GM21423 (cell line): ENCODE measurements around the gene GGACT.

Experiments used
- ATAC-seq: cut with Tn5 transposase; IDR thresholded peaks from one replicate; pipeline ENCODE4 v1.9.1; 2021; ENCODE audit warnings: mild to moderate bottlenecking, moderate library complexity; ENCODE audit not compliant: unreplicated experiment

GGACT gene

GRCh38 chr13:100515410-100515800 lies 73.2 kb downstream of the GGACT start:
- no peak for ATAC-seq

GRCh38 chr13:100514788-100515409 lies 73.7 kb downstream of the GGACT start:
- peak; percentile 91 for ATAC-seq

GRCh38 chr13:100513987-100514670 lies 74.5 kb downstream of the GGACT start:
- ATAC-seq: no peak

- no peak for ATAC-seq
Measured at GRCh38 chr13:100513171-100513570, 75.4 kb downstream of the GGACT start.

- ATAC-seq: no peak
Measured at GRCh38 chr13:100512422-100512821, 76.2 kb downstream of the GGACT start.

- ATAC-seq: no peak
Measured at GRCh38 chr13:100511466-100511865, 77.1 kb downstream of the GGACT start.

GRCh38 chr13:100510208-100510957 lies 78.2 kb downstream of the GGACT start:
- no peak for ATAC-seq

GRCh38 chr13:100508996-100509395 lies 79.6 kb downstream of the GGACT start:
- no peak for ATAC-seq

- no peak for ATAC-seq
Measured at GRCh38 chr13:100508455-100508854, 80.1 kb downstream of the GGACT start.

GRCh38 chr13:100506600-100507422 lies 81.8 kb downstream of the GGACT start:
- ATAC-seq: no peak

- no peak for ATAC-seq
Measured at GRCh38 chr13:100506154-100506553, 82.4 kb downstream of the GGACT start.

GRCh38 chr13:100503622-100504021 lies 85.0 kb downstream of the GGACT start:
- no peak for ATAC-seq

GRCh38 chr13:100502446-100502845 lies 86.1 kb downstream of the GGACT start:
- ATAC-seq: no peak

- ATAC-seq: no peak
Measured at GRCh38 chr13:100497389-100497788, 91.2 kb downstream of the GGACT start.

- no peak for ATAC-seq
Measured at GRCh38 chr13:100495455-100495854, 93.1 kb downstream of the GGACT start.

GRCh38 chr13:100493418-100493817 lies 95.2 kb downstream of the GGACT start:
- no peak for ATAC-seq

GRCh38 chr13:100491164-100491842 lies 97.3 kb downstream of the GGACT start:
- ATAC-seq: no peak

GRCh38 chr13:100490692-100491091 lies 97.9 kb downstream of the GGACT start:
- no peak for ATAC-seq

GRCh38 chr13:100485265-100485664 lies 103.3 kb downstream of the GGACT start:
- ATAC-seq: no peak

GRCh38 chr13:100484702-100485101 lies 103.9 kb downstream of the GGACT start:
- no peak for ATAC-seq
